Karpas-422 (cell line): ENCODE measurements around the gene WSB1. TPM values are rescaled to one million over a fixed set of nuclear protein-coding genes. Genes with fewer than 3 reads are reported as not detected.

Source experiments
- DNase-seq: peaks from one replicate; pipeline ENCODE4 v3.0.0-alpha.2; 2015
- H2AFZ ChIP-seq: fragments of 200-600 bp; sonication (generic); 2 replicates; pipeline ENCODE4 v1.6.1; 2014; ENCODE audit warnings: antibody characterized with exemption, low read length, mixed read lengths
- H3K27ac ChIP-seq: fragments of 200-600 bp; sonication (generic); 2 replicates; pipeline ENCODE4 v1.5.1; 2014; ENCODE audit warnings: mild to moderate bottlenecking, low read length, moderate library complexity
- H3K27me3 ChIP-seq: fragments of 200-600 bp; sonication (generic); 2 replicates; pipeline ENCODE4 v1.6.1; 2014; ENCODE audit warnings: low read length, mixed read lengths
- H3K36me3 ChIP-seq: fragments of 200-600 bp; sonication (generic); 2 replicates; pipeline ENCODE4 v1.6.1; 2014; ENCODE audit warnings: low read length, mixed read lengths; ENCODE audit not compliant: insufficient read depth
- H3K4me1 ChIP-seq: fragments of 200-600 bp; sonication (generic); 2 replicates; pipeline ENCODE4 v1.6.1; 2014; ENCODE audit warnings: mild to moderate bottlenecking, low read length, mixed read lengths
- H3K4me2 ChIP-seq: fragments of 200-600 bp; sonication (generic); 2 replicates; pipeline ENCODE4 v1.6.1; 2014; ENCODE audit warnings: low read length, low read depth, mild to moderate bottlenecking; ENCODE audit not compliant: poor library complexity, severe bottlenecking
- H3K4me3 ChIP-seq: fragments of 200-600 bp; sonication (generic); 2 replicates; pipeline ENCODE4 v1.5.1; 2014; ENCODE audit warnings: mild to moderate bottlenecking, antibody characterized with exemption, low read length, mixed read lengths
- H3K79me2 ChIP-seq: fragments of 200-600 bp; sonication (generic); 2 replicates; pipeline ENCODE4 v1.6.1; 2014; ENCODE audit warnings: mild to moderate bottlenecking, low read length, mixed read lengths
- H3K9ac ChIP-seq: fragments of 200-600 bp; sonication (generic); 2 replicates; pipeline ENCODE4 v1.6.0; 2014; ENCODE audit warnings: low read length
- H3K9me2 ChIP-seq: fragments of 200-600 bp; sonication (generic), shearing (Covaris generic); replicated peaks from 2 replicates; pipeline ENCODE4 v1.6.0; 2014; ENCODE audit warnings: mild to moderate bottlenecking, low read length, moderate library complexity; ENCODE audit not compliant: insufficient read depth
- H3K9me3 ChIP-seq: fragments of 300-700, 200-600 bp; sonication (generic); 2 replicates; pipeline ENCODE4 v1.6.1; 2014; ENCODE audit warnings: low read length, mixed read lengths
- H4K20me1 ChIP-seq: fragments of 200-600 bp; sonication (generic); 2 replicates; pipeline ENCODE4 v1.6.1; 2014; ENCODE audit warnings: mild to moderate bottlenecking, antibody characterized with exemption, low read length, low read depth; ENCODE audit not compliant: insufficient read depth
- total RNA-seq: library from RNA; depleted of rRNA; stranded (reverse); fragments of >200 nt; shearing (Covaris generic); gene quantifications from 2 replicates; pipeline ENCODE4 v1.2.3, GENCODE V29; 2014; ENCODE audit warnings: low replicate concordance

WSB1 gene
- total RNA-seq, 1 experiment from 2014 or later, result 128 TPM

DNA sequence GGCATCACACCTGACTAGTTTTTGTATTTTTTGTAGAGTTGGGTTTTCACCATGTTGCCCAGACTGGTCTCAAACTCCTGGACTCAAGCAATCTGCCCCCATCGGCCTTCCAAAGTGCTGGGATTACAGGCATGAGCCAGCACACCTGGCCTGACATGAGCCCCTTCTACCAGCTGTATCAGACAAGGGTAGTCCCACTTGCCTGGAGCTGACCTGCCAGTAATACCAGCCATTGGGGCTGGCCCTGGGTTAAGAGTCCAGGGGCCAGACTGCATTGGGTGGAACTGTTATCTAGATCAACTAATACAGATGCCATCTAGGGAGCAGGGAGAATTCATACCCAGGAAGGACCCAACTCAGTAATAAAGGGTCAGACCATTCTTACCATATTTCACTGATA lies 28.1 kb downstream of the WSB1 start:
- Histone ChIP-seq H2AFZ (no peak overlapping the region), H3K4me1 (no peaks in the 10 kb centered on the region), H4K20me1 (peaks cover 2% of the 10 kb centered on the region; the same call in 1 of the 2 replicates), H3K4me2 (no peak overlapping the region), H3K36me3 (0 out of 2 replicates have a peak, but pooled peaks cover 4% of the 10 kb centered on the region), H3K4me3 (no peak overlapping the region), H3K27ac (no peak overlapping the region), H3K9ac (no peak overlapping the region), H3K9me3 (no peaks in the 10 kb centered on the region), H3K79me2 (no peaks in the 10 kb centered on the region), H3K9me2 (no peaks in the 10 kb centered on the region), H3K27me3 (no peaks in the 10 kb centered on the region)
- DNase-seq, result no peak

DNA sequence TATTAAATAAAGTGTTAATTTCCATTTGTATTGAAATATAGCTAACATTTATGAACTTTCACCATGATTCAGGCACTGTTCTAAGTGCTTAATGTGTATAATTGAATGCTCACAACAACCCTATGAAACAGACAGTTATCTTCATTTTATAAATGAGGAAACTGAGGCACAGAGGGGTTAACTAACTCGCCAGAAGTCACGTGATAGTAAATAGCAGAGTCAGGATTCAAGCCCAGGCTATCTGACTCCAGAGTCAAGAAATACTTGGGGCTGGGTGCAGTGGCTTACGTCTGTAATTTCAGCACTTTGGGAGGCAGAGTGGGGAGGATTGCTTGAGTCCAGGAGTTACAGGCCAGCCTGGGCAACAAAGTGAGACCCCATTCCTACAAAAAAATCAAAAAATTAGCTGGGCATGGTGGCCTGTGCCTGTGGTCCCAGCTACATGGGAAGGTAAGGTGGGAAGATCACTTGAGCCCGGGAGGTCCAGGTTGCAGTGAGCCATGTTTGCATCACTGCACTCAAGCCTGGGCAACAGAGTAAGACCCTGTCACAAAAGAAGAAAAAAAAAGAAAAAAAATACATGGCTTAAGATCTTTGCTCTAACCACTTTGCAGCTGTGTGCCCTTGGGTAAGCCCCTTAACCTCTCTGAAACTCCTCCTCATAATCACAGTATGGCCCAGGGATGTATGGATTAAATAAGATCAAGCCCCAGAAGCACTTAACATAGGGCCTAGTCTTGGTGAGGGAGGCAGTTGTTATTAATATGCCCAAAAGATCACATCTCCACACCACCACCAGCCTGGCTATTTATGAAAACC lies 29.0 kb downstream of the WSB1 start:
- H2AFZ ChIP-seq, result no peak overlapping the region
- 0 out of 2 replicates have a peak, but pooled peaks cover 4% of the 10 kb centered on the region for H3K36me3 ChIP-seq
- H3K27ac ChIP-seq, result no peak overlapping the region
- H3K79me2 ChIP-seq, result no peaks in the 10 kb centered on the region
- no peaks in the 10 kb centered on the region for H3K9me2 ChIP-seq
- no peaks in the 10 kb centered on the region for H3K9me3 ChIP-seq
- no peaks in the 10 kb centered on the region for H3K4me1 ChIP-seq
- H4K20me1 ChIP-seq, result peaks cover 2% of the 10 kb centered on the region; the same call in 1 of the 2 replicates
- no peak overlapping the region for H3K4me2 ChIP-seq
- DNase-seq, result no peak
- H3K9ac ChIP-seq, result no peak overlapping the region
- no peak overlapping the region for H3K4me3 ChIP-seq
- H3K27me3 ChIP-seq, result no peaks in the 10 kb centered on the region

- H3K4me2 ChIP-seq, result no peak overlapping the region
- H4K20me1 ChIP-seq, result peaks cover 2% of the 10 kb centered on the region; the same call in 1 of the 2 replicates
- no peaks in the 10 kb centered on the region for H3K27me3 ChIP-seq
- no peak overlapping the region for H3K27ac ChIP-seq
- no peak overlapping the region for H3K9ac ChIP-seq
- DNase-seq, result no peak
- no peak overlapping the region for H2AFZ ChIP-seq
- H3K9me2 ChIP-seq, result no peaks in the 10 kb centered on the region
- H3K4me1 ChIP-seq, result no peaks in the 10 kb centered on the region
- H3K79me2 ChIP-seq, result no peaks in the 10 kb centered on the region
- H3K9me3 ChIP-seq, result no peaks in the 10 kb centered on the region
- H3K4me3 ChIP-seq, result no peak overlapping the region
- no peaks in the 10 kb centered on the region for H3K36me3 ChIP-seq
These were observed 29.8 kb downstream of the WSB1 start for GRCh38 chr17:27323538-27324215.

GRCh38 chr17:27324771-27325339 lies 30.9 kb downstream of the WSB1 start:
- Histone ChIP-seq H3K27me3 (no peaks in the 10 kb centered on the region), H3K4me3 (no peak overlapping the region), H3K79me2 (no peaks in the 10 kb centered on the region), H3K9ac (no peak overlapping the region), H3K4me1 (no peaks in the 10 kb centered on the region), H3K9me3 (no peaks in the 10 kb centered on the region), H3K36me3 (no peaks in the 10 kb centered on the region), H3K27ac (no peak overlapping the region), H3K9me2 (no peaks in the 10 kb centered on the region), H3K4me2 (no peak overlapping the region), H2AFZ (no peak overlapping the region), H4K20me1 (peaks cover 2% of the 10 kb centered on the region; the same call in 1 of the 2 replicates)
- no peak for DNase-seq

DNA sequence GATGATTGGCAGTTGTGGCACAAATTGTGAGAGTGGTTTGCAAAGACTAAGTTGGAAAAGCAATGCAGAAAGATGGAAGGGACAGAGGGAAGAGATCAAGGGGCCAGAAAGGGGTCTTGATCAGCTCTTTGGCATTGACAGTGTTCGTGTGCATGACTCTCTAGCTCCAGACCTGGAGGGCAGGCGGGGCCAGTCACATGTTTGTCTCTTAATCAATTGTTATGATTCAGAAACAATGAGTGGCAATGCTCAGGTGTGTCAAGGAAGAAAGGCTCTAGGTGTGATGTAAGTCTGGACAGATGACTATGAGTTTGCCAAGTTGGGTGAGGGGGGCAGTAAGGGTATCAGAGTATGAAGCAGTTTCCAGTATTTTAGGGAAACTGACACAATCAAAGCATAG lies 32.1 kb downstream of the WSB1 start:
- no peak overlapping the region for H3K27ac ChIP-seq
- H3K4me2 ChIP-seq, result no peak overlapping the region
- H3K36me3 ChIP-seq, result no peaks in the 10 kb centered on the region
- H3K79me2 ChIP-seq, result no peaks in the 10 kb centered on the region
- no peak overlapping the region for H2AFZ ChIP-seq
- H3K9me3 ChIP-seq, result no peaks in the 10 kb centered on the region
- no peak overlapping the region for H3K4me3 ChIP-seq
- no peak for DNase-seq
- H4K20me1 ChIP-seq, result peaks cover 2% of the 10 kb centered on the region; the same call in 1 of the 2 replicates
- H3K9ac ChIP-seq, result no peak overlapping the region
- no peaks in the 10 kb centered on the region for H3K27me3 ChIP-seq
- no peaks in the 10 kb centered on the region for H3K9me2 ChIP-seq
- H3K4me1 ChIP-seq, result no peaks in the 10 kb centered on the region

- no peaks in the 10 kb centered on the region for H3K4me1 ChIP-seq
- H3K36me3 ChIP-seq, result no peaks in the 10 kb centered on the region
- no peak overlapping the region for H3K4me2 ChIP-seq
- H3K4me3 ChIP-seq, result no peak overlapping the region
- no peak for DNase-seq
- H2AFZ ChIP-seq, result no peak overlapping the region
- H3K27me3 ChIP-seq, result no peaks in the 10 kb centered on the region
- no peaks in the 10 kb centered on the region for H3K79me2 ChIP-seq
- H3K9me2 ChIP-seq, result no peaks in the 10 kb centered on the region
- H3K9ac ChIP-seq, result no peak overlapping the region
- no peak overlapping the region for H3K27ac ChIP-seq
- no peaks in the 10 kb centered on the region for H3K9me3 ChIP-seq
- H4K20me1 ChIP-seq, result peaks cover 2% of the 10 kb centered on the region; the same call in 1 of the 2 replicates
These were observed 32.7 kb downstream of the WSB1 start for GRCh38 chr17:27326585-27326984.

DNA sequence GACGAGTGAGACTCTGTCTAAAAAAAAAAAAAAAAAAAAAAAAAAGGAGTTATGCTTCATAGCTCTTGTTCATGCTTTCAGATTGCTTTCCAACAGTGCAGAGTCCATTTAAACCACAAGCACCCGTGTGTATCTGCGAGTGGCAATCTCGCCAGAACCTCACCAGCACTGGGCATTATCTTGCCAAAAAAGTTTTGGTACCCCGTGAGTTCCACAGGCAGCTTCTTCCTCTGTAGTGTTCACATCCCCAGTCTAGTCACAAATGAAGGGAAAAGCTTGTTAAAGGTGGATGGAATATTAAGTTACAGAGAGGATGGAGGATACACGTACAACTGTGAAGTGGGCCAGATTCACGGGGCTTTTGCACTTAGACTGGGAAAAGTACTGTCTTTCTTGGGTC lies 33.5 kb downstream of the WSB1 start:
- Histone ChIP-seq H3K27me3 (no peaks in the 10 kb centered on the region), H3K9me2 (no peaks in the 10 kb centered on the region), H3K36me3 (no peaks in the 10 kb centered on the region), H3K4me1 (peaks cover 4% of the 10 kb centered on the region), H2AFZ (no peak overlapping the region), H3K9ac (no peak overlapping the region), H3K27ac (no peak overlapping the region), H3K79me2 (no peaks in the 10 kb centered on the region), H3K4me3 (no peak overlapping the region), H3K9me3 (no peaks in the 10 kb centered on the region), H4K20me1 (peaks cover 2% of the 10 kb centered on the region; the same call in 1 of the 2 replicates), H3K4me2 (no peak overlapping the region)
- no peak for DNase-seq

- Histone ChIP-seq H2AFZ (no peak overlapping the region), H3K27me3 (no peaks in the 10 kb centered on the region), H3K9ac (no peak overlapping the region), H3K4me3 (no peak overlapping the region), H3K27ac (no peak overlapping the region), H3K9me3 (no peaks in the 10 kb centered on the region), H3K36me3 (no peaks in the 10 kb centered on the region), H3K4me1 (peaks cover 9% of the 10 kb centered on the region), H4K20me1 (no peaks in the 10 kb centered on the region; the same call in 1 of the 2 replicates), H3K4me2 (no peak overlapping the region), H3K9me2 (no peaks in the 10 kb centered on the region), H3K79me2 (no peaks in the 10 kb centered on the region)
- no peak for DNase-seq
These were observed 34.0 kb downstream of the WSB1 start for GRCh38 chr17:27327871-27328270.
